B cell (primary cell): ENCODE results near the gene AXDND1. TPM values are rescaled to one million over a fixed set of nuclear protein-coding genes. Genes with fewer than 3 reads are reported as not detected.
"Not testable (repeated sequence)": the region's sequence is repeated elsewhere in the genome, so short reads cannot be mapped to it uniquely, and the experiment has no call there.

Experiments
- ATAC-seq: fragments of 200-7000 bp; cut with Tn5 transposase; one replicate; pipeline ENCODE4 v1.10.0; 2021; ENCODE audit warnings: low read depth, mild to moderate bottlenecking, moderate number of reproducible peaks, moderate library complexity
- CTCF ChIA-PET: fragments of 350-600 bp; sonication (Branson Sonifier 250); formaldehyde crosslinking; loops from one replicate; lab custom pipeline; 2021; ENCODE audit warnings: antibody characterized with exemption, inconsistent platforms; lab: Charles Lee
- POLR2A ChIA-PET: fragments of 350-600 bp; sonication (Branson Sonifier 250); formaldehyde crosslinking; loops from one replicate; lab custom pipeline; 2021; ENCODE audit warnings: antibody characterized with exemption; lab: Charles Lee
- DNase-seq: peaks from one replicate; pipeline ENCODE4 v3.0.0; 2013
- H2AFZ ChIP-seq: 2 replicates; pipeline ENCODE4 v1.6.1; 2012; ENCODE audit warnings: mild to moderate bottlenecking, low read depth, low read length; ENCODE audit not compliant: insufficient read depth, poor library complexity, severe bottlenecking
- H3K27ac ChIP-seq, 2 donors: 1 replicate in 1 of 2; 2 replicates in 1 of 2; pipeline ENCODE4 v1.5.1; 2012 to 2013; ENCODE audit warnings: low read length in 2 of 2, mild to moderate bottlenecking in 2 of 2, moderate library complexity in 1 of 2
- H3K27me3 ChIP-seq, 4 experiments: fragments of 200-600 bp in 1 of 4; sonication (generic) in 1 of 4; replicated peaks in 1 of 4; 1 replicate in 2 of 4; 2 replicates in 2 of 4; pipeline versions ENCODE4 v1.6.1 to v1.7.0; 2013 to 2016; ENCODE audit warnings: low read length in 3 of 4, mild to moderate bottlenecking in 2 of 4, mixed read lengths in 1 of 4, moderate library complexity in 1 of 4; ENCODE audit not compliant: insufficient read depth in 4 of 4, control insufficient read depth in 3 of 4; ENCODE audit errors: control extremely low read depth in 1 of 4
- H3K36me3 ChIP-seq, 2 experiments: replicated peaks in 1 of 2; 1 replicate in 1 of 2; 2 replicates in 1 of 2; pipeline versions ENCODE4 v1.6.1 to v1.7.1; 2013; ENCODE audit warnings: low read length in 1 of 2; ENCODE audit not compliant: insufficient read depth in 2 of 2, control insufficient read depth in 1 of 2; ENCODE audit errors: control extremely low read depth in 1 of 2, extremely low read depth in 1 of 2
- H3K4me1 ChIP-seq, 2 donors: fragments of 200-600 bp in 1 of 2; sonication (generic) in 1 of 2; 1 replicate in 1 of 2; 2 replicates in 1 of 2; pipeline versions ENCODE4 v1.5.1 to v1.6.1; 2013 to 2017; ENCODE audit warnings: low read length in 2 of 2; ENCODE audit not compliant: control insufficient read depth in 2 of 2, insufficient read depth in 2 of 2
- H3K4me2 ChIP-seq: replicated peaks from 2 replicates; pipeline ENCODE3; 2012; ENCODE audit warnings: mild to moderate bottlenecking, low read depth, low read length; ENCODE audit not compliant: poor library complexity, severe bottlenecking
- H3K4me3 ChIP-seq, 5 experiments: fragments of 200-600 bp in 1 of 5; sonication (generic) in 1 of 5; 1 replicate in 3 of 5; 2 replicates in 2 of 5; pipeline versions ENCODE4 v1.5.1 to v1.7.0; 2011 to 2016; ENCODE audit warnings: low read length in 4 of 5, mild to moderate bottlenecking in 4 of 5, low read depth in 2 of 5, control low read depth in 1 of 5, moderate library complexity in 1 of 5; ENCODE audit not compliant: insufficient read depth in 1 of 5; ENCODE audit errors: control extremely low read depth in 1 of 5, extremely low read depth in 1 of 5
- H3K79me2 ChIP-seq: fragments of 200-600 bp; sonication (generic); one replicate; pipeline ENCODE4 v1.6.0; 2016; ENCODE audit warnings: low read length; ENCODE audit not compliant: control insufficient read depth, insufficient read depth
- H3K9ac ChIP-seq: fragments of 200-600 bp; sonication (generic); 2 replicates; pipeline ENCODE4 v1.6.1; 2017; ENCODE audit warnings: mild to moderate bottlenecking, low read length, moderate library complexity
- H3K9me3 ChIP-seq, 3 donors: one replicate each; pipeline versions ENCODE4 v1.6.1 to v1.7.1; 2013; ENCODE audit warnings: low read length in 2 of 3; ENCODE audit not compliant: control insufficient read depth in 2 of 3, insufficient read depth in 1 of 3; ENCODE audit errors: control extremely low read depth in 1 of 3
- H4K20me1 ChIP-seq: 2 replicates; pipeline ENCODE4 v1.6.0; 2012; ENCODE audit warnings: mild to moderate bottlenecking, low read length; ENCODE audit not compliant: insufficient read depth, control insufficient read depth, poor library complexity, severe bottlenecking
- H3K27ac Mint-ChIP-seq: one replicate; pipeline ENCODE4 v1.8.0; 2021; ENCODE audit warnings: mixed read lengths
- H3K27me3 Mint-ChIP-seq: one replicate; pipeline ENCODE4 v1.8.0; 2021; ENCODE audit warnings: mixed read lengths
- H3K4me1 Mint-ChIP-seq: one replicate; pipeline ENCODE4 v1.8.0; 2021; ENCODE audit warnings: mixed read lengths
- H3K4me3 Mint-ChIP-seq: one replicate; pipeline ENCODE4 v1.8.0; 2021; ENCODE audit warnings: mixed read lengths
- H3K9me3 Mint-ChIP-seq: one replicate; pipeline ENCODE4 v1.8.0; 2022; ENCODE audit warnings: mixed read lengths; ENCODE audit not compliant: insufficient read depth
- EZH2 ChIP-seq: IDR thresholded peaks from 2 replicates; pipeline ENCODE4 v1.6.1; 2012; ENCODE audit warnings: borderline replicate concordance, low read depth, mild to moderate bottlenecking, moderate library complexity, low read length; ENCODE audit not compliant: insufficient read depth, poor library complexity, severe bottlenecking
- WGBS: methylation state at CpG from one replicate; pipeline ENCODE4 v1.1.5; 2013; ENCODE audit warnings: missing lambda C conversion rate; ENCODE audit not compliant: insufficient coverage; 5-methylcytosine and 5-hydroxymethylcytosine counted together
- intact Hi-C: fragments of 100-400 bp; cut with micrococcal nuclease; formaldehyde crosslinking; loops from one replicate; pipeline ENCODE4 v1.10.0; 2022
- polyA plus RNA-seq: library from polyadenylated mRNA; depleted of rRNA; stranded (reverse); fragments of >200 nt; gene quantifications from 2 replicates; pipeline ENCODE4 v1.2.3, GENCODE V29; 2012
- total RNA-seq, 2 donors: library from RNA; stranded (reverse); fragments of 120-200 nt in 1 of 2; gene quantifications; 1 replicate in 1 of 2; 2 replicates in 1 of 2; pipeline versions ENCODE4 v1.2.3 to v1.2.4, GENCODE V29; 2013 to 2022
- TF ChIP-seq, protein P1 (sequence below): fragments of 200-600 bp; IDR thresholded peaks from one replicate; pipeline ENCODE4 v1.8.0; 2022; ENCODE audit warnings: antibody characterized with exemption, mild to moderate bottlenecking

Gene AXDND1
- total and polyA plus RNA-seq, 2 donors (not counting 1 experiment from before 2014, with no cell fraction given) = 0.40 to 1.1 TPM

DNA sequence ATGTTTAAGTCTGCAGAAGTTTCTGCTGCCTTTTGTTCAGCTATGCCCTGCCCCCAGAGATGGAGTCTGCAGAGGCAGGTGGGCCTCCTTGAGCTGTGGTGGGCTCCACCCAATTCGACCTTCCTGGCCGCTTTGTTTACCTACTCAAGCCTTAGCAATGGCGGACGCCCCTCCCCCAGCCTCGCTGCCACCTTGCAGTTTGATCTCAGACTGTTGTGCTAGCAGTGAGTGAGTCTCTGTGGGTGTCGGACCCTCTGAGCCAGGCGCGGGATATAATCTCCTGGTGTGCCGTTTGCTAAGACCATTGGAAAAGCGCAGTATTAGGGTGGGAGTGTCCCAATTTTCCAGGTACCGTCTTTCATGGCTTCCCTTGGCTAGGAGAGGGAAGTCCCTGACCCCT lies 99.9 kb downstream of the AXDND1 start:
- CTCF ChIA-PET = interaction anchor here (0.6 kb wide), 1 partner anchor 193 kb away, joined by 3 read pairs; no protein-coding TSS in a partner anchor
- H3K27ac Mint-ChIP-seq, H3K9ac ChIP-seq, H3K4me1 ChIP-seq, H3K36me3 ChIP-seq, H2AFZ ChIP-seq, H3K79me2 ChIP-seq, H3K4me1 Mint-ChIP-seq, H3K9me3 ChIP-seq, POLR2A ChIA-PET, H3K4me3 ChIP-seq, DNase-seq, H3K4me2 ChIP-seq, H3K27ac ChIP-seq, H3K27me3 ChIP-seq, intact Hi-C loops, ATAC-seq, H4K20me1 ChIP-seq, H3K9me3 Mint-ChIP-seq, H3K4me3 Mint-ChIP-seq, H3K27me3 Mint-ChIP-seq: not testable (repeated sequence)
- 98% methylated on average over 11 of the region's 11 CpGs for WGBS

DNA sequence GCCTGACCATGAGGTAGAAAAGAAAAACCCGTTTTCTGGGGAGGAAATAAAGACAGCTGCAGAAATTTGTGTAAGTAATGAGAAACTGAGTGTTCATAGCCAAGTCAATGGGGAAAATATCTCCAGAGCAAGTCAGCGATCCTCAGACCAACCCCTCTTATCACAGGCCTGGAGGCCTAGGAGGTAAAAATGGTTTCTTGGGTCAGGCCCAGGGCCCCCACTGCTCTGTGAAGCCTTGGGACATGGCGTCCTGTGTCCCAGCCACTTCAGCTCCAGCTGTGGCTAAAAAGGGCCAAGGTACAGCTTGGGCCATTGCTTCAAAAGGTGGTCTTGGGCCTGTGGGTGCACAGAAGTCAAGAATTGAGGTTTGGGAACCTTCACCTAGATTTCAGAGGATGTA lies 108.9 kb downstream of the AXDND1 start:
- no peak overlapping the region for H3K9ac ChIP-seq
- no peak overlapping the region for H3K27ac ChIP-seq
- ATAC-seq = no peak
- H4K20me1 ChIP-seq = no peaks in the 10 kb centered on the region
- H3K4me3 ChIP-seq = no peak overlapping the region
- H3K9me3 Mint-ChIP-seq = peaks cover 6% of the 10 kb centered on the region
- H3K4me1 ChIP-seq = no peaks in the 10 kb centered on the region
- no peaks in the 10 kb centered on the region for H3K36me3 ChIP-seq
- H3K4me1 Mint-ChIP-seq = no peaks in the 10 kb centered on the region
- no peak overlapping the region for H3K4me2 ChIP-seq
- H3K79me2 ChIP-seq = no peaks in the 10 kb centered on the region
- TF ChIP-seq EZH2 = no peak
- TF ChIP-seq, protein P1, sequence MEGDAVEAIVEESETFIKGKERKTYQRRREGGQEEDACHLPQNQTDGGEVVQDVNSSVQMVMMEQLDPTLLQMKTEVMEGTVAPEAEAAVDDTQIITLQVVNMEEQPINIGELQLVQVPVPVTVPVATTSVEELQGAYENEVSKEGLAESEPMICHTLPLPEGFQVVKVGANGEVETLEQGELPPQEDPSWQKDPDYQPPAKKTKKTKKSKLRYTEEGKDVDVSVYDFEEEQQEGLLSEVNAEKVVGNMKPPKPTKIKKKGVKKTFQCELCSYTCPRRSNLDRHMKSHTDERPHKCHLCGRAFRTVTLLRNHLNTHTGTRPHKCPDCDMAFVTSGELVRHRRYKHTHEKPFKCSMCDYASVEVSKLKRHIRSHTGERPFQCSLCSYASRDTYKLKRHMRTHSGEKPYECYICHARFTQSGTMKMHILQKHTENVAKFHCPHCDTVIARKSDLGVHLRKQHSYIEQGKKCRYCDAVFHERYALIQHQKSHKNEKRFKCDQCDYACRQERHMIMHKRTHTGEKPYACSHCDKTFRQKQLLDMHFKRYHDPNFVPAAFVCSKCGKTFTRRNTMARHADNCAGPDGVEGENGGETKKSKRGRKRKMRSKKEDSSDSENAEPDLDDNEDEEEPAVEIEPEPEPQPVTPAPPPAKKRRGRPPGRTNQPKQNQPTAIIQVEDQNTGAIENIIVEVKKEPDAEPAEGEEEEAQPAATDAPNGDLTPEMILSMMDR = no peak
- ChIA-PET CTCF (no interaction called here), POLR2A (no interaction called here)
- H3K27me3 ChIP-seq = no peaks in the 10 kb centered on the region
- WGBS = 84% methylated on average over 2 of the region's 3 CpGs
- intact Hi-C loops = no loop called here
- H3K27me3 Mint-ChIP-seq = peaks cover 8% of the 10 kb centered on the region
- no peak overlapping the region for H2AFZ ChIP-seq
- peaks cover 7 to 38% (median 32%) of the 10 kb centered on the region in 3 donors for H3K9me3 ChIP-seq
- no peak overlapping the region for H3K27ac Mint-ChIP-seq
- no peak overlapping the region for H3K4me3 Mint-ChIP-seq
- no peak for DNase-seq
